Panc1 (cell line): ENCODE measurements around the gene PGS1.

ENCODE experiments used
- CTCF ChIP-seq: fragments of 450-650 bp; IDR thresholded peaks from 2 replicates; pipeline ENCODE4 v1.5.1; 2017; ENCODE audit warnings: mild to moderate bottlenecking
- TCF7L2 ChIP-seq: IDR thresholded peaks from 2 replicates; pipeline ENCODE4 v1.6.1; 2011; ENCODE audit warnings: mild to moderate bottlenecking, low read depth, low read length, inconsistent platforms

DNA sequence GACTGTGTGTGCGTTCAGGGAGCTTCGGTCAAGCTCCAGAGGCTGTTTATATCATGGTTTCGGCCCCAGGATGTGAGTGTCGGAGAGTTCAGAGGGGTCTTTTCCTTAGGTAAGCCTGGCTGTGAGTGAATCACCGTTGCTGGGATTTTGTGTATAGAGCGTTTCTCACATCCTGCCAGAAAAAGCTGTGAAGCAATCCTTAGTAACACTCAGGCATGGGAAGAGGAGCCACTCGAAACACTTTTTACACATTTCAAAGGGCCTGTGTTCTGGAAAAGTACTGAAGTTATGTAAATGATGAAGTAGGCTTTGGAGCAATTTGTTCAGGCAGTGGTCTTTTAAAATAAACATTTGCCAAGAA lies 662 bp downstream of the PGS1 start:
- TF ChIP-seq CTCF (no peak), TCF7L2 (no peak)
